Fibroblast of lung (primary cell): ENCODE results near the gene CRACDL. TPM values are rescaled to one million over a fixed set of nuclear protein-coding genes. Genes with fewer than 3 reads are reported as not detected.

ENCODE experiments used
- DNase-seq, 2 donors: peaks; one replicate each; pipeline versions ENCODE4 v3.0.0 to v3.0.0-alpha.2; 2010; ENCODE audit warnings: low read depth in 2 of 2
- H2AFZ ChIP-seq: 2 replicates; pipeline ENCODE4 v1.5.1; 2012; ENCODE audit warnings: low read length, control low read depth, inconsistent platforms
- H3K27ac ChIP-seq: 2 replicates; pipeline ENCODE4 v1.5.1; 2011; ENCODE audit warnings: low read length, control low read depth; ENCODE audit not compliant: insufficient read depth
- H3K27me3 ChIP-seq: 2 replicates; pipeline ENCODE4 v1.5.1; 2011; ENCODE audit warnings: mild to moderate bottlenecking, low read length; ENCODE audit not compliant: control insufficient read depth, insufficient read depth
- H3K36me3 ChIP-seq: 2 replicates; pipeline ENCODE4 v1.5.1; 2011; ENCODE audit warnings: low read length; ENCODE audit not compliant: control insufficient read depth, insufficient read depth
- H3K4me1 ChIP-seq: 2 replicates; pipeline ENCODE4 v1.5.1; 2011; ENCODE audit warnings: low read length; ENCODE audit not compliant: control insufficient read depth, insufficient read depth; ENCODE audit errors: extremely low read depth
- H3K4me2 ChIP-seq: 2 replicates; pipeline ENCODE4 v1.5.1; 2011; ENCODE audit warnings: low read length, control low read depth; ENCODE audit not compliant: insufficient read depth; ENCODE audit errors: extremely low read depth
- H3K4me3 ChIP-seq, 4 experiments: fragments of 200-600 bp in 1 of 4; sonication (generic) in 1 of 4; replicated peaks in 1 of 4; 2 replicates each; pipeline ENCODE4 v1.5.1; 2011 to 2016; ENCODE audit warnings: low read length in 4 of 4, low read depth in 3 of 4, mild to moderate bottlenecking in 3 of 4, control low read depth in 2 of 4, inconsistent platforms in 1 of 4, mixed read lengths in 1 of 4; ENCODE audit not compliant: insufficient read depth in 1 of 4; ENCODE audit errors: control extremely low read depth in 1 of 4
- H3K79me2 ChIP-seq: 2 replicates; pipeline ENCODE4 v1.5.1; 2012; ENCODE audit warnings: mild to moderate bottlenecking, low read length, inconsistent platforms; ENCODE audit not compliant: control insufficient read depth, insufficient read depth
- H3K9ac ChIP-seq: 2 replicates; pipeline ENCODE4 v1.5.1; 2011; ENCODE audit warnings: mild to moderate bottlenecking, low read length, control low read depth; ENCODE audit not compliant: insufficient read depth
- H3K9me3 ChIP-seq: 2 replicates; pipeline ENCODE4 v1.5.1; 2012; ENCODE audit warnings: low read depth, low read length; ENCODE audit not compliant: control insufficient read depth, insufficient read depth
- H4K20me1 ChIP-seq: 2 replicates; pipeline ENCODE4 v1.5.1; 2011; ENCODE audit warnings: low read length; ENCODE audit not compliant: control insufficient read depth, insufficient read depth; ENCODE audit errors: extremely low read depth
- EZH2 ChIP-seq: IDR thresholded peaks from 2 replicates; pipeline ENCODE4 v1.5.1; 2012; ENCODE audit warnings: low read length, control low read depth, mild to moderate bottlenecking; ENCODE audit errors: missing control alignments
- polyA plus RNA-seq, 2 donors: library from polyadenylated mRNA; depleted of rRNA in 1 of 2; stranded (reverse) in 1 of 2; unstranded in 1 of 2; fragments of >200 nt; gene quantifications; 2 replicates each; pipeline ENCODE4 v1.2.1, GENCODE V29; 2011 to 2012; ENCODE audit warnings: missing spikeins in 1 of 2
- total RNA-seq: library from RNA; depleted of rRNA; stranded (reverse); fragments of >200 nt; gene quantifications from 2 replicates; pipeline ENCODE4 v1.2.1, GENCODE V29; 2014
- TF ChIP-seq, protein P1 (sequence below), 2 donors: IDR thresholded peaks in 1 of 2; conservative IDR thresholded peaks in 1 of 2; 1 replicate in 1 of 2; 2 replicates in 1 of 2; pipeline ENCODE4 v1.5.1; 2011 to 2012; ENCODE audit warnings: low read length in 2 of 2, control low read depth in 1 of 2, inconsistent platforms in 1 of 2, low read depth in 1 of 2, mild to moderate bottlenecking in 1 of 2

CRACDL gene
- total and polyA plus RNA-seq, 2 donors (not counting 1 experiment from before 2014, with no cell fraction given), result not detected

DNA sequence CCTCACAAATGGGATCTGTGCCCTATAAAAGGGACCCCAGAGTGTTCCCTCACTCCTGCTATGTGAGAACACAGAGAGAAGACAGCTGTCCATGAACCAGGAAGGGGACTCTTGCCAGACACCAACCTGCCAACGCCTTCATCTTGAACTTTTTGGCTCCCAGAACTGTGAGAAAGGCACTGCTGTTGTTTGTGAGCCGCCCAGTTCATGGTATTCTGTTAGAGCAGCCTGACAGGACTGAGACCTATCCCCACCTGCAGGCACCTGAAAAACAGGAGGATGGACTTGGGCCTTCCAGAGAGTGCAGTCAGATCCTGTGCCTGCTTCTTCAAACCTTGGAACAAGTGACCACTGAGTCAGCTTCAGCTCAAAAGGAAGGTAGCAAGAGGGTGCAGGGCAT, 51.4 kb downstream of the CRACDL start:
- no peak overlapping the region for H2AFZ ChIP-seq
- no peak overlapping the region for H3K27ac ChIP-seq
- no peak for TF ChIP-seq EZH2
- TF ChIP-seq, protein P1, sequence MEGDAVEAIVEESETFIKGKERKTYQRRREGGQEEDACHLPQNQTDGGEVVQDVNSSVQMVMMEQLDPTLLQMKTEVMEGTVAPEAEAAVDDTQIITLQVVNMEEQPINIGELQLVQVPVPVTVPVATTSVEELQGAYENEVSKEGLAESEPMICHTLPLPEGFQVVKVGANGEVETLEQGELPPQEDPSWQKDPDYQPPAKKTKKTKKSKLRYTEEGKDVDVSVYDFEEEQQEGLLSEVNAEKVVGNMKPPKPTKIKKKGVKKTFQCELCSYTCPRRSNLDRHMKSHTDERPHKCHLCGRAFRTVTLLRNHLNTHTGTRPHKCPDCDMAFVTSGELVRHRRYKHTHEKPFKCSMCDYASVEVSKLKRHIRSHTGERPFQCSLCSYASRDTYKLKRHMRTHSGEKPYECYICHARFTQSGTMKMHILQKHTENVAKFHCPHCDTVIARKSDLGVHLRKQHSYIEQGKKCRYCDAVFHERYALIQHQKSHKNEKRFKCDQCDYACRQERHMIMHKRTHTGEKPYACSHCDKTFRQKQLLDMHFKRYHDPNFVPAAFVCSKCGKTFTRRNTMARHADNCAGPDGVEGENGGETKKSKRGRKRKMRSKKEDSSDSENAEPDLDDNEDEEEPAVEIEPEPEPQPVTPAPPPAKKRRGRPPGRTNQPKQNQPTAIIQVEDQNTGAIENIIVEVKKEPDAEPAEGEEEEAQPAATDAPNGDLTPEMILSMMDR (conservative IDR thresholded peaks at IDR 0.05 in 1 of 2, IDR thresholded peaks at IDR 0.05 in 1 of 2; ENCODE audit: low read depth in 1 of 2, low read length in 2 of 2), result no peak
- no peaks in the 10 kb centered on the region for H4K20me1 ChIP-seq
- no peaks in the 10 kb centered on the region for H3K36me3 ChIP-seq
- H3K27me3 ChIP-seq, result no peaks in the 10 kb centered on the region
- no peak overlapping the region for H3K9ac ChIP-seq
- H3K79me2 ChIP-seq, result no peaks in the 10 kb centered on the region
- DNase-seq, result no peak
- no peaks in the 10 kb centered on the region for H3K4me1 ChIP-seq
- no peaks in the 10 kb centered on the region for H3K9me3 ChIP-seq
- H3K4me2 ChIP-seq, result no peak overlapping the region
- H3K4me3 ChIP-seq, result no peak overlapping the region

DNA sequence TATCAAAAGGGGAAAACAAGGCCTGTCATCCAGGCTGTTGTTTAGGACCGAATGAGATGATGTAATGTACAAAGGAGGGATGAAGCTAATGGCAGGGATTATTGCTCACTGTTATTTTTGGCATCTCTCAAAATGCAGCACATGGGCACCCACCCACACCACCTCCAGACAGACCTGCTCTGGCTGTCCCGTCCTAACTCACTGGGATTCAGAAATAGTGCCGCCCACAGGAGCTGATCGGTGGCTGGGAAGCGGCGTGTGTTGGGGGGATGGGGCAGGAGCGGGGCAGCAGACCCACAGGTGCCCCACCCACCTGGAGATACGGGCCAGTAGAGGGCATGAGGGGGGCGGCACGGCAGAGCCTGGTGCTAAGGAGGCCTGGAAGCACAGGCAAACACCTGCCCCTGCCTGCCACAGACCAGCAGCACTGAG, 52.2 kb downstream of the CRACDL start:
- Histone ChIP-seq H3K27ac (no peak overlapping the region), H3K27me3 (no peaks in the 10 kb centered on the region), H3K4me3 (no peak overlapping the region), H3K9me3 (no peaks in the 10 kb centered on the region), H2AFZ (no peak overlapping the region), H4K20me1 (no peaks in the 10 kb centered on the region), H3K9ac (no peak overlapping the region), H3K79me2 (no peaks in the 10 kb centered on the region), H3K4me2 (no peak overlapping the region), H3K36me3 (no peaks in the 10 kb centered on the region), H3K4me1 (no peaks in the 10 kb centered on the region)
- TF ChIP-seq, protein P1 (conservative IDR thresholded peaks at IDR 0.05 in 1 of 2, IDR thresholded peaks at IDR 0.05 in 1 of 2; ENCODE audit: low read depth in 1 of 2, low read length in 2 of 2), result no peak
- no peak for TF ChIP-seq EZH2
- peak in 1 of 2 donors; percentile 26 for DNase-seq

DNA sequence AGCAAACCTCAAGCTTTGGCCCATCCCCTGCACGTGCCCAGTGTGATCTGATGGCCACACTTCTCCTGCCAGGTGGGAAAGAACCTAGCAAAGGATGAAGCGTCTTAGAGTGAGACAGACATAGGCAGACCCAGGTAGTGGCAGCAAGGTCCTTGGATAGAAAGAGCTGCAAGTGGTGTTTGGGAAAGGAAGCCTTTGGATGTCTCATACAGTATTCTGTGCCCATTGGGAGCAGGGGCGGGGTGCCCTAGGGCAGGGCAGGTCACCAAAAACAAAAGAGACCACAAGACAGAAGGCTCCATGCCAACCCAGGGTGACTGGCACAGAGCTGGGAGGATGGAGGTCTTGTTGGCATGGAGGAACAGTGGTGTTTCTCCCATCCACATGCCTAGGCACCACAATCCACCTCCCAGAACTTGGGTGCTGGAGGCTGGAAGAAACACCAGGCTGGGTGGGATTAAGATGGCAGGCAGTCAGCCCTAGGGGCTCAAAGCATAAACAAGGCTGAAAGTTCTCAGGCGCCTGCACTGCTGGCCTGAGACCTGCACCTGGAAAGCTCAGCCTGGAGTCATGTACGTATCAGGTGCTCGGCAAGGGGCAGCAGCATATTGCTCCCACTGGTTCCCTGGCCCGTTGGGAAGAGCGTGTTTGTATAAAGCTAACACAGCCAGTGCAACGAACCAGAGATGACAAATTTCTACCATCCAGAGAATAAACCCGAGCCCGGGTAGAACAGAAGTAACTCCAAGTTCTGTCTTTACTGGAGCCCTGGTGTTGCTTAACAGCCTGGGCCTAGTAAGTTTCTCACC, 52.9 kb downstream of the CRACDL start:
- Histone ChIP-seq H3K27me3 (no peaks in the 10 kb centered on the region), H3K9me3 (no peaks in the 10 kb centered on the region), H3K36me3 (no peaks in the 10 kb centered on the region), H3K79me2 (no peaks in the 10 kb centered on the region), H3K4me1 (no peaks in the 10 kb centered on the region), H4K20me1 (no peaks in the 10 kb centered on the region), H2AFZ (no peak overlapping the region), H3K4me2 (no peak overlapping the region), H3K4me3 (no peak overlapping the region), H3K27ac (no peak overlapping the region), H3K9ac (no peak overlapping the region)
- TF ChIP-seq EZH2, result no peak
- TF ChIP-seq, protein P1 (conservative IDR thresholded peaks at IDR 0.05 in 1 of 2, IDR thresholded peaks at IDR 0.05 in 1 of 2; ENCODE audit: low read depth in 1 of 2, low read length in 2 of 2), result no peak
- no peak for DNase-seq
